Left forelimb (tissue), 1 donor: ENCODE data around the gene HSPB6.
"Not testable (repeated sequence)": the region's sequence is repeated elsewhere in the genome, so short reads cannot be mapped to it uniquely, and the experiment has no call there.

Source experiments
- DNase-seq: peaks from one replicate; pipeline ENCODE4 v3.0.0-alpha.2; 2018; ENCODE audit warnings: low spot score

The HSPB6 gene

GRCh38 chr19:35786299-35787160, 29.7 kb upstream of the HSPB6 start:
- no peak for DNase-seq

GRCh38 chr19:35785339-35785627, 28.5 kb upstream of the HSPB6 start:
- no peak for DNase-seq

GRCh38 chr19:35784503-35785338, 27.9 kb upstream of the HSPB6 start:
- no peak for DNase-seq

- no peak for DNase-seq
Observed at GRCh38 chr19:35783469-35784434, 26.9 kb upstream of the HSPB6 start.

GRCh38 chr19:35782589-35782988, 25.8 kb upstream of the HSPB6 start:
- no peak for DNase-seq

- DNase-seq: no peak
Observed at GRCh38 chr19:35781650-35782049, 24.8 kb upstream of the HSPB6 start.

- DNase-seq: no peak
Observed at GRCh38 chr19:35780717-35781116, 23.9 kb upstream of the HSPB6 start.

GRCh38 chr19:35780058-35780457, 23.2 kb upstream of the HSPB6 start:
- DNase-seq: no peak

GRCh38 chr19:35779033-35779432, 22.2 kb upstream of the HSPB6 start:
- no peak for DNase-seq

- no peak for DNase-seq
Observed at GRCh38 chr19:35777961-35778360, 21.1 kb upstream of the HSPB6 start.

- DNase-seq: no peak
Observed at GRCh38 chr19:35777086-35777841, 20.4 kb upstream of the HSPB6 start.

GRCh38 chr19:35776102-35776788, 19.4 kb upstream of the HSPB6 start:
- peak; percentile 53 for DNase-seq

GRCh38 chr19:35775298-35776101, 18.7 kb upstream of the HSPB6 start, which contains the start of gene ARHGAP33:
ARHGAP33 (plus strand) TSS chr19:35775564; CDS start chr19:35775659, 95 bp downstream.
- DNase-seq: peak; percentile 98

- DNase-seq: no peak
Observed at GRCh38 chr19:35775046-35775297, 18.1 kb upstream of the HSPB6 start.

- no peak for DNase-seq
Observed at GRCh38 chr19:35774274-35775045, 17.6 kb upstream of the HSPB6 start.

GRCh38 chr19:35773020-35773806, 16.4 kb upstream of the HSPB6 start:
- DNase-seq: no peak

GRCh38 chr19:35772362-35772761, 15.5 kb upstream of the HSPB6 start:
- not testable (repeated sequence) for DNase-seq

- DNase-seq: no peak
Observed at GRCh38 chr19:35768082-35768421, 11.2 kb upstream of the HSPB6 start.
